Measurements from ENCODE around the gene MPC1L.
"Not testable (repeated sequence)": the region's sequence is repeated elsewhere in the genome, so short reads cannot be mapped to it uniquely, and the experiment has no call there.

DNA sequence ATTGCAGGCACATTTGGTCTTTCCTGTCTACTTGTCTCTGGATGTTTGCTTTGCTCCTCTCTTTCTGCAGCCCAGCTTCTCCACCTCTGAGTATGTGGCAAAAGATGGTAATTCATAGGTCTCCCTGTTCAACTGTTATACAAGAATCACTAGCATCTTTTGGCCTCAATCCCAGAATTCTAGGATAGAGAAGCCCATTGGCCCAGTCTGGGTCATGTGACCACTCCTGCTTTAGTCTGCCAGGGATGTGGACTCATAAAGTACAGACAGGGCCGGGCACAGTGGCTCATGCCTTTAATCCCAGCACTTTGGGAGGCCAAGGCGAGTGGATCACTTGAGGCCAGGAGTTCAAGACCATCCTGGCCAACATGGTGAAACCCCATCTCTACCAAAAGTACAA is 47.8 kb upstream of the MPC1L start:
- TF ChIP-seq, protein P1, sequence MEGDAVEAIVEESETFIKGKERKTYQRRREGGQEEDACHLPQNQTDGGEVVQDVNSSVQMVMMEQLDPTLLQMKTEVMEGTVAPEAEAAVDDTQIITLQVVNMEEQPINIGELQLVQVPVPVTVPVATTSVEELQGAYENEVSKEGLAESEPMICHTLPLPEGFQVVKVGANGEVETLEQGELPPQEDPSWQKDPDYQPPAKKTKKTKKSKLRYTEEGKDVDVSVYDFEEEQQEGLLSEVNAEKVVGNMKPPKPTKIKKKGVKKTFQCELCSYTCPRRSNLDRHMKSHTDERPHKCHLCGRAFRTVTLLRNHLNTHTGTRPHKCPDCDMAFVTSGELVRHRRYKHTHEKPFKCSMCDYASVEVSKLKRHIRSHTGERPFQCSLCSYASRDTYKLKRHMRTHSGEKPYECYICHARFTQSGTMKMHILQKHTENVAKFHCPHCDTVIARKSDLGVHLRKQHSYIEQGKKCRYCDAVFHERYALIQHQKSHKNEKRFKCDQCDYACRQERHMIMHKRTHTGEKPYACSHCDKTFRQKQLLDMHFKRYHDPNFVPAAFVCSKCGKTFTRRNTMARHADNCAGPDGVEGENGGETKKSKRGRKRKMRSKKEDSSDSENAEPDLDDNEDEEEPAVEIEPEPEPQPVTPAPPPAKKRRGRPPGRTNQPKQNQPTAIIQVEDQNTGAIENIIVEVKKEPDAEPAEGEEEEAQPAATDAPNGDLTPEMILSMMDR (conservative IDR thresholded peaks at IDR 0.05; ENCODE audit: low read depth, low read length): not testable (repeated sequence)
- TF ChIP-seq, protein P2, sequence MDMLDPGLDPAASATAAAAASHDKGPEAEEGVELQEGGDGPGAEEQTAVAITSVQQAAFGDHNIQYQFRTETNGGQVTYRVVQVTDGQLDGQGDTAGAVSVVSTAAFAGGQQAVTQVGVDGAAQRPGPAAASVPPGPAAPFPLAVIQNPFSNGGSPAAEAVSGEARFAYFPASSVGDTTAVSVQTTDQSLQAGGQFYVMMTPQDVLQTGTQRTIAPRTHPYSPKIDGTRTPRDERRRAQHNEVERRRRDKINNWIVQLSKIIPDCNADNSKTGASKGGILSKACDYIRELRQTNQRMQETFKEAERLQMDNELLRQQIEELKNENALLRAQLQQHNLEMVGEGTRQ (IDR thresholded peaks at IDR 0.05; ENCODE audit: low read depth, low read length): peak; percentile 62
- TF ChIP-seq POLR2A (IDR thresholded peaks at IDR 0.05; ENCODE audit: low read depth, low read length); RCOR1 (IDR thresholded peaks at IDR 0.05; ENCODE audit: insufficient replicate concordance, low read length); CHD1 (IDR thresholded peaks at IDR 0.05; ENCODE audit: low read depth, low read length); SMC3 (IDR thresholded peaks at IDR 0.05; ENCODE audit: low read depth, low read length): not testable (repeated sequence)
- TF ChIP-seq, protein P3, sequence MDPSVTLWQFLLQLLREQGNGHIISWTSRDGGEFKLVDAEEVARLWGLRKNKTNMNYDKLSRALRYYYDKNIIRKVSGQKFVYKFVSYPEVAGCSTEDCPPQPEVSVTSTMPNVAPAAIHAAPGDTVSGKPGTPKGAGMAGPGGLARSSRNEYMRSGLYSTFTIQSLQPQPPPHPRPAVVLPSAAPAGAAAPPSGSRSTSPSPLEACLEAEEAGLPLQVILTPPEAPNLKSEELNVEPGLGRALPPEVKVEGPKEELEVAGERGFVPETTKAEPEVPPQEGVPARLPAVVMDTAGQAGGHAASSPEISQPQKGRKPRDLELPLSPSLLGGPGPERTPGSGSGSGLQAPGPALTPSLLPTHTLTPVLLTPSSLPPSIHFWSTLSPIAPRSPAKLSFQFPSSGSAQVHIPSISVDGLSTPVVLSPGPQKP (IDR thresholded peaks at IDR 0.05; ENCODE audit: borderline replicate concordance, low read depth, low read length): not testable (repeated sequence)

Measured in IMR-90 (cell line).